Central memory CD4-positive, alpha-beta T cell (primary cell): ENCODE measurements around the gene GCAT.

Experiments used
- DNase-seq: peaks from one replicate; pipeline ENCODE4 v3.0.0; 2022

GCAT gene

GRCh38 chr22:37811867-37812266 is 4.1 kb downstream of the GCAT start:
- no peak for DNase-seq

- no peak for DNase-seq
Measured at GRCh38 chr22:37812869-37813678, 5.3 kb downstream of the GCAT start.

- no peak for DNase-seq
Measured at GRCh38 chr22:37815593-37815992, 7.9 kb downstream of the GCAT start.

GRCh38 chr22:37816543-37817180 is 8.9 kb downstream of the GCAT start:
- no peak for DNase-seq

- DNase-seq, result peak; percentile 66
Measured at GRCh38 chr22:37817705-37818408, 10.1 kb downstream of the GCAT start.

GRCh38 chr22:37818409-37819104 is 10.8 kb downstream of the GCAT start:
- DNase-seq, result peak; percentile 57

- no peak for DNase-seq
Measured at GRCh38 chr22:37819105-37819433, 11.3 kb downstream of the GCAT start.

GRCh38 chr22:37820350-37820749 is 12.6 kb downstream of the GCAT start:
- no peak for DNase-seq

GRCh38 chr22:37822079-37822833 is 14.5 kb downstream of the GCAT start:
- no peak for DNase-seq

GRCh38 chr22:37823134-37823985 is 15.6 kb downstream of the GCAT start, which contains the start of gene GALR3:
Gene GALR3, plus strand, starts transcription at chr22:37823382. Its CDS starts 25 bp downstream, at chr22:37823407.
- no peak for DNase-seq

GRCh38 chr22:37824674-37825641 is 17.2 kb downstream of the GCAT start:
- no peak for DNase-seq

GRCh38 chr22:37827056-37827455 is 19.3 kb downstream of the GCAT start:
- no peak for DNase-seq

- DNase-seq, result no peak
Measured at GRCh38 chr22:37830093-37830842, 22.5 kb downstream of the GCAT start.

- DNase-seq, result no peak
Measured at GRCh38 chr22:37831472-37831871, 23.7 kb downstream of the GCAT start.

GRCh38 chr22:37832022-37832857 is 24.5 kb downstream of the GCAT start:
- DNase-seq, result no peak

- no peak for DNase-seq
Measured at GRCh38 chr22:37842015-37842793, 34.5 kb downstream of the GCAT start.

- no peak for DNase-seq
Measured at GRCh38 chr22:37843741-37844089, 36.0 kb downstream of the GCAT start.

- no peak for DNase-seq
Measured at GRCh38 chr22:37844904-37845329, 37.2 kb downstream of the GCAT start.
